IMR-90 (cell line): ENCODE measurements around the gene GCSH. TPM values are rescaled to one million over a fixed set of nuclear protein-coding genes. Genes with fewer than 3 reads are reported as not detected.
"Not testable (repeated sequence)": the region's sequence is repeated elsewhere in the genome, so short reads cannot be mapped to it uniquely, and the experiment has no call there.

ENCODE experiments used
- ATAC-seq: fragments of 200-7000 bp; cut with Tn5 transposase; 2 replicates; pipeline ENCODE4 v1.9.1; 2020; ENCODE audit warnings: low read depth, mild to moderate bottlenecking, moderate library complexity
- BruUV-seq: library from RNA; stranded (reverse); fragments of 400-500 nt; replicated peaks from 2 replicates; lab custom pipeline; 2021; lab: Mats Ljungman, UMichigan
- CTCF ChIA-PET: fragments of 300-600 bp; formaldehyde crosslinking; extraction: SDS; loops from one replicate; lab custom pipeline; 2021; ENCODE audit warnings: antibody characterized with exemption; lab: Yijun Ruan, JAX
- POLR2A ChIA-PET: fragments of 300-600 bp; sonication (Branson Sonifier 250); formaldehyde crosslinking; loops from one replicate; lab custom pipeline; 2022; ENCODE audit warnings: antibody characterized with exemption; ENCODE audit not compliant: unreplicated experiment; lab: Charles Lee
- DNase-seq: peaks from one replicate; pipeline ENCODE4 v3.0.0; 2013
- H2AFZ ChIP-seq: replicated peaks from 2 replicates; pipeline ENCODE3; 2013; ENCODE audit warnings: low read length, mild to moderate bottlenecking; ENCODE audit not compliant: poor library complexity
- H2AK5ac ChIP-seq: 2 replicates; pipeline ENCODE4 v1.6.1; 2013; ENCODE audit warnings: low read depth, low read length, inconsistent platforms
- H2AK9ac ChIP-seq: replicated peaks from 2 replicates; pipeline ENCODE3; 2013; ENCODE audit warnings: mild to moderate bottlenecking, low read depth, low read length, moderate library complexity; ENCODE audit not compliant: poor library complexity
- H2BK120ac ChIP-seq: 2 replicates; pipeline ENCODE4 v1.6.1; 2013; ENCODE audit warnings: low read depth, low read length, inconsistent platforms
- H2BK15ac ChIP-seq: 3 replicates; pipeline ENCODE4 v1.6.1; 2013; ENCODE audit warnings: low read depth, low read length, inconsistent platforms
- H2BK20ac ChIP-seq: 2 replicates; pipeline ENCODE4 v1.6.1; 2013; ENCODE audit warnings: low read depth, mild to moderate bottlenecking, inconsistent platforms, low read length, moderate library complexity
- H2BK5ac ChIP-seq: 2 replicates; pipeline ENCODE4 v1.6.1; 2013; ENCODE audit warnings: mild to moderate bottlenecking, low read depth, low read length, inconsistent platforms; ENCODE audit not compliant: poor library complexity, severe bottlenecking
- H3K14ac ChIP-seq: replicated peaks from 2 replicates; pipeline ENCODE4 v1.6.1; 2013; ENCODE audit warnings: low read depth, low read length, inconsistent platforms
- H3K18ac ChIP-seq: 2 replicates; pipeline ENCODE4 v1.6.1; 2013; ENCODE audit warnings: low read depth, low read length, control low read depth
- H3K23ac ChIP-seq: 2 replicates; pipeline ENCODE4 v1.6.1; 2013; ENCODE audit warnings: low read depth, low read length, inconsistent platforms
- H3K27ac ChIP-seq: 2 replicates; pipeline ENCODE4 v1.5.1; 2013; ENCODE audit warnings: mild to moderate bottlenecking, control low read depth, low read length; ENCODE audit not compliant: insufficient read depth
- H3K27me3 ChIP-seq: 2 replicates; pipeline ENCODE4 v1.6.1; 2013; ENCODE audit warnings: low read length; ENCODE audit not compliant: control insufficient read depth, insufficient read depth
- H3K36me3 ChIP-seq: 2 replicates; pipeline ENCODE4 v1.6.1; 2013; ENCODE audit warnings: low read length, mixed read lengths; ENCODE audit not compliant: control insufficient read depth, insufficient read depth
- H3K4ac ChIP-seq: 2 replicates; pipeline ENCODE4 v1.6.1; 2013; ENCODE audit warnings: low read depth, low read length, inconsistent platforms
- H3K4me1 ChIP-seq: 2 replicates; pipeline ENCODE4 v1.6.1; 2013; ENCODE audit warnings: low read length, mixed read lengths; ENCODE audit not compliant: control insufficient read depth, insufficient read depth
- H3K4me2 ChIP-seq: 2 replicates; pipeline ENCODE4 v1.6.1; 2013; ENCODE audit warnings: low read depth, mild to moderate bottlenecking, control low read depth, low read length, moderate library complexity
- H3K4me3 ChIP-seq: 2 replicates; pipeline ENCODE4 v1.5.1; 2013; ENCODE audit warnings: low read depth, mild to moderate bottlenecking, control low read depth, low read length, moderate library complexity; ENCODE audit not compliant: insufficient read depth
- H3K56ac ChIP-seq: 2 replicates; pipeline ENCODE4 v1.6.1; 2013; ENCODE audit warnings: low read length, inconsistent platforms; ENCODE audit not compliant: insufficient read depth; ENCODE audit errors: extremely low read depth
- H3K79me1 ChIP-seq, 2 experiments: 2 replicates each; pipeline ENCODE4 v1.6.1; 2013; ENCODE audit warnings: low read length in 2 of 2, inconsistent platforms in 1 of 2, low read depth in 1 of 2
- H3K9ac ChIP-seq: 2 replicates; pipeline ENCODE4 v1.6.1; 2013; ENCODE audit warnings: low read depth, low read length, control low read depth
- H3K9me1 ChIP-seq: 2 replicates; pipeline ENCODE4 v1.6.1; 2013; ENCODE audit warnings: low read length, inconsistent platforms; ENCODE audit not compliant: insufficient read depth
- H3K9me3 ChIP-seq: 2 replicates; pipeline ENCODE4 v1.6.1; 2013; ENCODE audit warnings: low read length; ENCODE audit not compliant: control insufficient read depth, insufficient read depth
- H4K20me1 ChIP-seq: 2 replicates; pipeline ENCODE4 v1.6.1; 2013; ENCODE audit warnings: low read length, inconsistent platforms; ENCODE audit not compliant: insufficient read depth
- H4K5ac ChIP-seq: 2 replicates; pipeline ENCODE4 v1.6.1; 2013; ENCODE audit warnings: mild to moderate bottlenecking, low read depth, low read length, control low read depth
- H4K8ac ChIP-seq, 2 experiments: 2 replicates each; pipeline ENCODE4 v1.6.1; 2013; ENCODE audit warnings: low read depth in 2 of 2, low read length in 2 of 2, control low read depth in 1 of 2, inconsistent platforms in 1 of 2
- H4K91ac ChIP-seq: 2 replicates; pipeline ENCODE4 v1.6.1; 2013; ENCODE audit warnings: low read depth, low read length, inconsistent platforms; ENCODE audit not compliant: insufficient read depth
- WGBS, 2 experiments: methylation state at CpG; one replicate each; pipeline versions ENCODE4 v1.1.5 to v1.1.7; 2013; ENCODE audit warnings: missing lambda C conversion rate in 2 of 2; ENCODE audit not compliant: insufficient read length in 1 of 2; ENCODE audit errors: extremely low coverage in 2 of 2; 5-methylcytosine and 5-hydroxymethylcytosine counted together
- dilution Hi-C: fragments of 300-500 bp; cut with HindIII; formaldehyde crosslinking; loops from one replicate; pipeline ENCODE4 v1.14.3; 2018; ENCODE audit warnings: low sequenced_read_pairs; ENCODE audit not compliant: unreplicated experiment
- in situ Hi-C: fragments of 300-500 bp; cut with MboI; formaldehyde crosslinking; loops from 3 replicates; pipeline ENCODE4 v1.14.3; 2019; ENCODE audit warnings: low sequenced_read_pairs, inconsistent platforms, mixed read lengths
- intact Hi-C: fragments of 100-400 bp; cut with micrococcal nuclease; formaldehyde crosslinking; loops from 2 replicates; pipeline ENCODE4 v1.10.0; 2022
- polyA plus RNA-seq, 3 experiments: library from polyadenylated mRNA; depleted of rRNA; stranded (reverse); fragments of >200 nt; gene quantifications; 2 replicates each; pipeline ENCODE4 v1.2.3, GENCODE V29; 2012; ENCODE audit warnings: low replicate concordance in 1 of 3
- total RNA-seq: library from RNA; depleted of rRNA; stranded (reverse); fragments of >200 nt; gene quantifications from 2 replicates; pipeline ENCODE4 v1.2.3, GENCODE V29; 2012

The GCSH gene
- total and polyA plus RNA-seq, 2 of the 4 experiments (the other 2 are of a cell fraction) = 9.3 to 21.2 TPM

DNA sequence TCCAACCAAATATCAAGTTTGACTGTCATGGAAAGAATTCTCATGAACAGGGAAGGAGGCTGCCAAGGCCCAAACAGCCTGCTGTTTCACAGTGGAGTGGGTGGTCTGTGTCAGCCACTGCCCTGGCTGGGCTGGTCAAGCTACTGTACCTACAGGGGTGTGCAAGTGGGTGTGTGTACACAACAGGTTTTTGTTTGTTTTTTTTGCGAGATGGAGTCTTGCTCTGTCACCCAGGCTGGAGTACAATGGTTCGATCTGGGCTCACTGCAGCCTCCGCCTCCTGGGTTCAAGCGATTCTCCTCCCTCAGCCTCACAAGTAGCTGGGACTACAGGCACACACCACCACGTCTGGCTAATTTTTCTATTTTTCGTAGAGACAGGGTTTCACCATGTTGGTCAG is 13.1 kb upstream of the GCSH start:
- H2AK9ac ChIP-seq, CTCF ChIA-PET, H4K8ac ChIP-seq: not testable (repeated sequence)

More for the DNA sequence above, 13.1 kb upstream of the GCSH start:
- H3K9ac ChIP-seq, ATAC-seq, H3K79me1 ChIP-seq, BruUV-seq, H2BK20ac ChIP-seq, H3K4me1 ChIP-seq, H4K5ac ChIP-seq, intact Hi-C loops, H3K4me3 ChIP-seq, H3K27ac ChIP-seq, dilution Hi-C loops, H3K14ac ChIP-seq, H3K36me3 ChIP-seq, H2AK5ac ChIP-seq, H2AFZ ChIP-seq, in situ Hi-C loops, H3K27me3 ChIP-seq, H3K4ac ChIP-seq, H3K9me3 ChIP-seq, H2BK5ac ChIP-seq, H2BK120ac ChIP-seq, H3K4me2 ChIP-seq, H3K18ac ChIP-seq, H2BK15ac ChIP-seq, POLR2A ChIA-PET, H4K91ac ChIP-seq, H3K23ac ChIP-seq, H4K20me1 ChIP-seq, H3K56ac ChIP-seq, DNase-seq, H3K9me1 ChIP-seq: not testable (repeated sequence)
- 63% methylated on average over 5 of the region's 6 CpGs; no CpG with 5 or more reads in 1 of the 2 experiments for WGBS, 2 experiments
